WERI-Rb-1 (cell line): Measurements from ENCODE around the gene ALDOA.

Source experiments
- DNase-seq: peaks from one replicate; pipeline ENCODE4 v3.0.0-alpha.2; 2020
- H3K27ac ChIP-seq: fragments of 250-450 bp; sonication (Bioruptor Pico); 2 replicates; pipeline ENCODE4 v1.5.1; 2020; ENCODE audit warnings: mild to moderate bottlenecking, moderate library complexity
- H3K27me3 ChIP-seq: fragments of 250-450 bp; sonication (Bioruptor Pico); 2 replicates; pipeline ENCODE4 v1.5.1; 2021; ENCODE audit warnings: mild to moderate bottlenecking, low read depth, moderate library complexity; ENCODE audit not compliant: insufficient read depth, severe bottlenecking
- H3K36me3 ChIP-seq: fragments of 250-450 bp; sonication (Bioruptor Pico); 2 replicates; pipeline ENCODE4 v1.5.1; 2020; ENCODE audit warnings: mild to moderate bottlenecking, moderate library complexity
- H3K4me3 ChIP-seq: 2 replicates; pipeline ENCODE4 v1.5.1; 2011; ENCODE audit warnings: low read depth, mild to moderate bottlenecking, control low read depth, low read length
- H3K9me3 ChIP-seq: fragments of 250-450 bp; sonication (Bioruptor Pico); 2 replicates; pipeline ENCODE4 v1.5.1; 2021; ENCODE audit warnings: mild to moderate bottlenecking, moderate library complexity; ENCODE audit not compliant: severe bottlenecking
- CTCF ChIP-seq: IDR thresholded peaks from 2 replicates; pipeline ENCODE4 v1.5.1; 2011; ENCODE audit warnings: low read depth, mild to moderate bottlenecking, control low read depth, inconsistent platforms, low read length

The ALDOA gene

GRCh38 chr16:30064729-30065101 is 845 bp upstream of the ALDOA start:
- no peak for TF ChIP-seq CTCF
- peaks cover 2% of the 10 kb centered on the region for H3K9me3 ChIP-seq
- H3K4me3 ChIP-seq: peak overlapping the region; percentile 96
- no peaks in the 10 kb centered on the region for H3K27me3 ChIP-seq
- H3K27ac ChIP-seq: peak overlapping the region; percentile 94
- H3K36me3 ChIP-seq: peaks cover 50% of the 10 kb centered on the region
- DNase-seq: no peak

GRCh38 chr16:30065943-30066760 is 592 bp downstream of the ALDOA start:
- Histone ChIP-seq H3K36me3 (peaks cover 59% of the 10 kb centered on the region), H3K27me3 (no peaks in the 10 kb centered on the region), H3K27ac (peak overlapping the region; percentile 94), H3K9me3 (peaks cover 2% of the 10 kb centered on the region), H3K4me3 (peak overlapping the region; percentile 96)
- TF ChIP-seq CTCF: no peak
- DNase-seq: peak; percentile 26

GRCh38 chr16:30066761-30067583 is 1.4 kb downstream of the ALDOA start:
- Histone ChIP-seq H3K27ac (peak overlapping the region; percentile 94), H3K36me3 (peaks cover 67% of the 10 kb centered on the region), H3K4me3 (peak overlapping the region; percentile 96), H3K9me3 (peaks cover 2% of the 10 kb centered on the region), H3K27me3 (no peaks in the 10 kb centered on the region)
- no peak for DNase-seq
- no peak for TF ChIP-seq CTCF

GRCh38 chr16:30067584-30067916 is 2.0 kb downstream of the ALDOA start:
- Histone ChIP-seq H3K4me3 (no peak overlapping the region), H3K9me3 (no peaks in the 10 kb centered on the region), H3K36me3 (peaks cover 73% of the 10 kb centered on the region), H3K27me3 (no peaks in the 10 kb centered on the region), H3K27ac (no peak overlapping the region)
- no peak for DNase-seq
- no peak for TF ChIP-seq CTCF

- TF ChIP-seq CTCF: no peak
- H3K9me3 ChIP-seq: no peaks in the 10 kb centered on the region
- H3K27me3 ChIP-seq: no peaks in the 10 kb centered on the region
- no peak for DNase-seq
- peaks cover 81% of the 10 kb centered on the region for H3K36me3 ChIP-seq
- H3K27ac ChIP-seq: no peak overlapping the region
- no peak overlapping the region for H3K4me3 ChIP-seq
These were observed 2.8 kb downstream of the ALDOA start for GRCh38 chr16:30068333-30068732.
